Measurements from ENCODE around the gene CEMIP. TPM values are rescaled to one million over a fixed set of nuclear protein-coding genes. Genes with fewer than 3 reads are reported as not detected.
A peak's percentile ranks its signal among the peaks of the same experiment; 100 is the strongest.

CEMIP gene
- total RNA-seq, 1 donor = 687 TPM

GRCh38 chr15:80744415-80744814 lies 34.8 kb upstream of the CEMIP start:
- H3K9me3 ChIP-seq (ENCODE audit: low read depth, low read length) = no peaks in the 10 kb centered on the region
- H3K4me2 ChIP-seq (ENCODE audit: insufficient read depth, low read length) = peak overlapping the region; percentile 52
- H2AFZ ChIP-seq (ENCODE audit: low read length) = no peak overlapping the region
- H3K27me3 ChIP-seq (ENCODE audit: insufficient read depth, low read length) = no peaks in the 10 kb centered on the region
- peaks cover 26% of the 10 kb centered on the region for H3K4me1 ChIP-seq (ENCODE audit: insufficient read depth, low read length)
- TF ChIP-seq CTCF (IDR thresholded peaks at IDR 0.05; ENCODE audit: extremely low read depth, low read depth, low read length) = no peak
- peaks cover 71% of the 10 kb centered on the region for H3K79me2 ChIP-seq (ENCODE audit: insufficient read depth, low read length)
- H4K20me1 ChIP-seq (ENCODE audit: insufficient read depth, low read length) = no peaks in the 10 kb centered on the region
- no peak for DNase-seq (ENCODE audit: insufficient read length, low spot score, missing footprints)
- no peak overlapping the region for H3K4me3 ChIP-seq (ENCODE audit: insufficient read depth, low read length)
- H3K36me3 ChIP-seq (ENCODE audit: insufficient read depth, low read length) = no peaks in the 10 kb centered on the region
- peak overlapping the region; percentile 92 for H3K27ac ChIP-seq (ENCODE audit: low read depth, low read length)

GRCh38 chr15:80744826-80745225 lies 34.3 kb upstream of the CEMIP start:
- Histone ChIP-seq H3K9me3 (ENCODE audit: low read depth, low read length) (no peaks in the 10 kb centered on the region), H3K27ac (ENCODE audit: low read depth, low read length) (peak overlapping the region; percentile 92), H3K4me3 (ENCODE audit: insufficient read depth, low read length) (peak overlapping the region; percentile 6), H2AFZ (ENCODE audit: low read length) (no peak overlapping the region), H3K4me2 (ENCODE audit: insufficient read depth, low read length) (peak overlapping the region; percentile 65), H3K79me2 (ENCODE audit: insufficient read depth, low read length) (peaks cover 73% of the 10 kb centered on the region), H4K20me1 (ENCODE audit: insufficient read depth, low read length) (no peaks in the 10 kb centered on the region), H3K36me3 (ENCODE audit: insufficient read depth, low read length) (peaks cover 2% of the 10 kb centered on the region), H3K27me3 (ENCODE audit: insufficient read depth, low read length) (no peaks in the 10 kb centered on the region), H3K4me1 (ENCODE audit: insufficient read depth, low read length) (peaks cover 27% of the 10 kb centered on the region)
- TF ChIP-seq CTCF (IDR thresholded peaks at IDR 0.05; ENCODE audit: extremely low read depth, low read depth, low read length) = no peak
- peak; percentile 66 for DNase-seq (ENCODE audit: insufficient read length, low spot score, missing footprints)

DNA sequence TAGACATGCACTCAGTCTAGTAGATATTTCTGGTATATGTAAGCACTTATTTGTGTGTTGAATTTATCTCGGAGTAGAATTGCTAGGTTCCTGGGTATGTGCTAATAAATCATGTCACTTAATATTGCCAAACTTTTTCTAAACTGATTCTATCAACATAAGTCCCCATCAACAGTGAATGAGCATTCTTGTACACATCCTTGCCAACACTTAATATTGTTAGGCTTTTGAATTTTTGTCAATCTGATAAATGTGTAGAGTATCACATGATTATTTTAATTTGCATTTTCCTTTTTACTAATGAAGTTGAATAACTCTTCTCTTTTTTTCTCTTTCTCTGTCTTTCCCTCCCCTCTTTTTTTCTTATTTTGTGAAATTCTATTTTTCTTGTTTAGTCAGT lies 33.3 kb upstream of the CEMIP start:
- peaks cover 27% of the 10 kb centered on the region for H3K4me1 ChIP-seq (ENCODE audit: insufficient read depth, low read length)
- no peak for DNase-seq (ENCODE audit: insufficient read length, low spot score, missing footprints)
- H3K4me3 ChIP-seq (ENCODE audit: insufficient read depth, low read length) = no peak overlapping the region
- peak overlapping the region; percentile 92 for H3K27ac ChIP-seq (ENCODE audit: low read depth, low read length)
- TF ChIP-seq CTCF (IDR thresholded peaks at IDR 0.05; ENCODE audit: extremely low read depth, low read depth, low read length) = no peak
- no peaks in the 10 kb centered on the region for H4K20me1 ChIP-seq (ENCODE audit: insufficient read depth, low read length)
- no peaks in the 10 kb centered on the region for H3K9me3 ChIP-seq (ENCODE audit: low read depth, low read length)
- H3K79me2 ChIP-seq (ENCODE audit: insufficient read depth, low read length) = peaks cover 63% of the 10 kb centered on the region
- H3K36me3 ChIP-seq (ENCODE audit: insufficient read depth, low read length) = peaks cover 13% of the 10 kb centered on the region
- H2AFZ ChIP-seq (ENCODE audit: low read length) = no peak overlapping the region
- no peak overlapping the region for H3K4me2 ChIP-seq (ENCODE audit: insufficient read depth, low read length)
- H3K27me3 ChIP-seq (ENCODE audit: insufficient read depth, low read length) = no peaks in the 10 kb centered on the region

DNA sequence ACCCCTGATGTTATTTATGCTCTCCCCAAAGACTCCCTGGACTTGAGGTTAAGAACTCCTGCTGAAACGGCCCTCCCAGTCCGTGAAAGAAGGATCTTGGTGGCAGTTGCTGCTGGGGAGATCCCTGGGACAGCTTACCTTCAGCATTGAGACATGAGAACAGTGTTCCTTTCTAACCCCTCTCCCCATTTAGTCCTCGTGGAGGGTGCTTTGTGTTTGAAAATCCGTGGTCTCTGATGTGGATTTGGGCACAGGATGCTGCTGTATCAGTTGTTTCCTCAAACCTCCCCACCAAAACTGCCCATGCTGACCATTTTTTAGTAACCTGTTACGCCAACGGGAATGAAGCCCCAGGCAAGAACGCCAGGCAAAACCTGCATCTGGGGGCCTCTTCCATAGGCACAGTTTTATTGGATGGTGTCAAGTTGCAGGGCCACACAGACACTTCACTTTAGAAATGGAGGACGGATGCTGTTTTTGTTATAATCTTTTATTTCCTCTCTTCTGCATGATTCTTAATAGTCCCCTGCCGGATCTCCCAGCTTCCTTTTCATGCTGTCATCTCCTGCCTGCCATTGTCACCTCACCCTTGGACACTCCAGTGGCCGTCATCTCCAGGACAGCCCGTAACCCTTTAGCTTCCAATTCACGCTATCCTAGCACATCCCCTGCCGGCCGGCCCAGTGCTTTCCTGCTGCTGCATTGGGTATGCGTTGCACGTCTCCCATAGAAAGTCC lies 31.7 kb upstream of the CEMIP start:
- no peak for TF ChIP-seq CTCF (IDR thresholded peaks at IDR 0.05; ENCODE audit: extremely low read depth, low read depth, low read length)
- peaks cover 52% of the 10 kb centered on the region for H3K79me2 ChIP-seq (ENCODE audit: insufficient read depth, low read length)

More for the DNA sequence above, 31.7 kb upstream of the CEMIP start:
- peaks cover 14% of the 10 kb centered on the region for H3K36me3 ChIP-seq (ENCODE audit: insufficient read depth, low read length)
- DNase-seq (ENCODE audit: insufficient read length, low spot score, missing footprints) = no peak
- no peak overlapping the region for H3K27ac ChIP-seq (ENCODE audit: low read depth, low read length)
- H3K4me1 ChIP-seq (ENCODE audit: insufficient read depth, low read length) = peaks cover 27% of the 10 kb centered on the region
- no peaks in the 10 kb centered on the region for H4K20me1 ChIP-seq (ENCODE audit: insufficient read depth, low read length)
- no peak overlapping the region for H3K4me3 ChIP-seq (ENCODE audit: insufficient read depth, low read length)
- no peaks in the 10 kb centered on the region for H3K9me3 ChIP-seq (ENCODE audit: low read depth, low read length)
- H3K27me3 ChIP-seq (ENCODE audit: insufficient read depth, low read length) = no peaks in the 10 kb centered on the region
- H3K4me2 ChIP-seq (ENCODE audit: insufficient read depth, low read length) = no peak overlapping the region
- H2AFZ ChIP-seq (ENCODE audit: low read length) = no peak overlapping the region
